HepG2 (cell line): Measurements from ENCODE around the gene APBA3. TPM values are rescaled to one million over a fixed set of nuclear protein-coding genes. Genes with fewer than 3 reads are reported as not detected.

ENCODE experiments used
- BHLHE40 ChIP-seq: IDR thresholded peaks from 2 replicates; pipeline ENCODE4 v1.6.1; 2011; ENCODE audit warnings: low read length, improper control_type of control experiment
- E2F5 ChIP-seq: sonication (generic); formaldehyde crosslinking; conservative IDR thresholded peaks from 2 replicates; pipeline ENCODE4 v1.4.0; 2020; ENCODE audit warnings: missing genetic modification reagents
- HDAC2 ChIP-seq: sonication (generic); formaldehyde crosslinking; IDR thresholded peaks from 2 replicates; pipeline ENCODE4 v1.4.0; 2020; ENCODE audit warnings: missing genetic modification reagents
- IRF2 ChIP-seq: IDR thresholded peaks from 2 replicates; pipeline ENCODE4 v1.6.1; 2018; ENCODE audit warnings: missing genetic modification reagents, missing compliant biosample characterization
- ISX ChIP-seq: sonication (generic); formaldehyde crosslinking; conservative IDR thresholded peaks from 2 replicates; pipeline ENCODE4 v1.5.0; 2020; ENCODE audit warnings: missing genetic modification reagents
- KLF16 ChIP-seq, 2 experiments: sonication (generic) in 1 of 2; formaldehyde crosslinking in 1 of 2; IDR thresholded peaks; 2 replicates each; pipeline versions ENCODE4 v1.6.1 to v1.8.0; 2016 to 2023; ENCODE audit warnings: missing genetic modification reagents in 2 of 2, missing compliant biosample characterization in 1 of 2
- NFKB2 ChIP-seq: sonication (generic); formaldehyde crosslinking; IDR thresholded peaks from 2 replicates; pipeline ENCODE4 v1.4.0; 2020; ENCODE audit warnings: missing genetic modification reagents, borderline replicate concordance
- ONECUT2 ChIP-seq: sonication (generic); formaldehyde crosslinking; IDR thresholded peaks from 2 replicates; pipeline ENCODE4 v1.4.0; 2020; ENCODE audit warnings: missing genetic modification reagents
- RNF2 ChIP-seq: fragments of 450-650 bp; conservative IDR thresholded peaks from 2 replicates; pipeline ENCODE4 v1.6.1; 2016; ENCODE audit warnings: low read depth
- SMC3 ChIP-seq: IDR thresholded peaks from 2 replicates; pipeline ENCODE4 v1.6.1; 2011; ENCODE audit warnings: low read length, improper control_type of control experiment
- SNAPC2 ChIP-seq: sonication (generic); formaldehyde crosslinking; IDR thresholded peaks from 2 replicates; pipeline ENCODE4 v1.8.1; 2022; ENCODE audit warnings: mild to moderate bottlenecking, missing genetic modification reagents
- ZFP36L1 ChIP-seq: sonication (generic); formaldehyde crosslinking; IDR thresholded peaks from 2 replicates; pipeline ENCODE4 v1.8.0; 2022; ENCODE audit warnings: mild to moderate bottlenecking, missing genetic modification reagents, moderate library complexity
- ZFP36L2 ChIP-seq: sonication (generic); formaldehyde crosslinking; IDR thresholded peaks from 2 replicates; pipeline ENCODE4 v1.4.0; 2020; ENCODE audit warnings: missing genetic modification reagents
- ZFP91 ChIP-seq: sonication (generic); formaldehyde crosslinking; IDR thresholded peaks from 2 replicates; pipeline ENCODE4 v1.9.0; 2022; ENCODE audit warnings: missing genetic modification reagents, mild to moderate bottlenecking, borderline replicate concordance
- ZGPAT ChIP-seq: IDR thresholded peaks from 2 replicates; pipeline ENCODE4 v1.6.1; 2016; ENCODE audit warnings: mild to moderate bottlenecking
- ZNF550 ChIP-seq: sonication (generic); formaldehyde crosslinking; IDR thresholded peaks from 2 replicates; pipeline ENCODE4 v1.4.0; 2020; ENCODE audit warnings: mild to moderate bottlenecking, missing genetic modification reagents, borderline replicate concordance
- ZNF564 ChIP-seq: sonication (generic); formaldehyde crosslinking; IDR thresholded peaks from 2 replicates; pipeline ENCODE4 v1.8.1; 2023; ENCODE audit warnings: mild to moderate bottlenecking, missing genetic modification reagents
- ZNF740 ChIP-seq: sonication (generic); formaldehyde crosslinking; IDR thresholded peaks from 2 replicates; pipeline ENCODE4 v1.4.0; 2020; ENCODE audit warnings: missing genetic modification reagents
- ZNF770 ChIP-seq: sonication (generic); formaldehyde crosslinking; IDR thresholded peaks from 2 replicates; pipeline ENCODE4 v1.5.0; 2020; ENCODE audit warnings: mild to moderate bottlenecking, missing genetic modification reagents
- ZNF792 ChIP-seq: IDR thresholded peaks from 2 replicates; pipeline ENCODE4 v1.6.1; 2016
- ZSCAN5A ChIP-seq: sonication (generic); formaldehyde crosslinking; IDR thresholded peaks from 2 replicates; pipeline ENCODE4 v1.8.0; 2022; ENCODE audit warnings: mild to moderate bottlenecking, missing genetic modification reagents, borderline replicate concordance
- polyA plus RNA-seq, 8 experiments: library from polyadenylated mRNA; depleted of rRNA in 3 of 8; stranded (reverse) in 7 of 8; unstranded in 1 of 8; fragments of >200 nt; fragmentation: Illumina TruSeq in 4 of 8; extraction: Trizol in 4 of 8; gene quantifications; 2 replicates each; pipeline versions ENCODE4 v1.2.1 to v1.2.3, GENCODE V29; 2011 to 2016; ENCODE audit warnings: low read depth in 4 of 8, missing spikeins in 1 of 8, mixed read lengths in 1 of 8; ENCODE audit not compliant: insufficient read depth in 1 of 8
- total RNA-seq, 5 experiments: library from RNA; depleted of rRNA; stranded (reverse); fragments of >200 nt; fragmentation: Illumina TruSeq; extraction: Trizol; gene quantifications; 2 replicates each; pipeline ENCODE4 v1.2.3, GENCODE V29; 2016; ENCODE audit warnings: low read depth in 1 of 5

The APBA3 gene
- total and polyA plus RNA-seq, 2 of the 13 experiments (the other 11 are each of a cell fraction or from before 2014, with no cell fraction given), result 14.2 to 14.3 TPM

GRCh38 chr19:3783660-3784584 lies 22.4 kb upstream of the APBA3 start (continued):
- TF ChIP-seq RNF2, result peak; percentile 63
- 0 out of 2 replicates have a peak, but pooled peaks have one; percentile 12 for TF ChIP-seq ZNF770 (CRISPR knock-in tag)
- TF ChIP-seq ZNF550, result no peak
- TF ChIP-seq ZFP91, result peak; percentile 19; the same call in 1 of the 2 replicates
- TF ChIP-seq SNAPC2 (CRISPR knock-in tag), result no peak
- peak; percentile 52; the same call in 1 of the 2 replicates for TF ChIP-seq NFKB2 (CRISPR knock-in tag)
- peak; percentile 32; the same call in 1 of the 2 replicates for TF ChIP-seq SMC3
- TF ChIP-seq ZGPAT (CRISPR knock-in tag), result peak; percentile 36; the same call in 1 of the 2 replicates
- TF ChIP-seq BHLHE40, result 0 out of 2 replicates have a peak, but pooled peaks have one; percentile 38
- no peak for TF ChIP-seq ISX (CRISPR knock-in tag)
- no peak for TF ChIP-seq ZFP36L2 (CRISPR knock-in tag)
- TF ChIP-seq KLF16 (CRISPR knock-in tag; IDR thresholded peaks at IDR 0.05), result peak in 1 of 2 experiments; percentile 39; a peak in 1 of 4 replicates
- no peak for TF ChIP-seq ZNF564
- TF ChIP-seq E2F5 (CRISPR knock-in tag), result 0 out of 2 replicates have a peak, but pooled peaks have one; percentile 28
- TF ChIP-seq ZSCAN5A (CRISPR knock-in tag), result no peak
- no peak for TF ChIP-seq ZFP36L1 (CRISPR knock-in tag)
- no peak for TF ChIP-seq ZNF740 (CRISPR knock-in tag)
- TF ChIP-seq IRF2 (CRISPR knock-in tag), result 0 out of 2 replicates have a peak, but pooled peaks have one; percentile 29
- TF ChIP-seq HDAC2 (CRISPR knock-in tag), result no peak
- peak; percentile 58 for TF ChIP-seq ONECUT2 (CRISPR knock-in tag)
- 0 out of 2 replicates have a peak, but pooled peaks have one; percentile 42 for TF ChIP-seq ZNF792 (CRISPR knock-in tag)
